ENCODE data around the gene FCMR.
"Not testable (repeated sequence)": the region's sequence is repeated elsewhere in the genome, so short reads cannot be mapped to it uniquely, and the experiment has no call there.

FCMR gene

GRCh38 chr1:206883876-206884275 lies 37.9 kb downstream of the FCMR start:
- FAIRE-seq (no peak), DNase-seq (ENCODE audit: extremely low spot score, insufficient read length, low read depth) (no peak)

- FAIRE-seq (no peak), DNase-seq (ENCODE audit: extremely low spot score, insufficient read length, low read depth) (no peak)
Observed at GRCh38 chr1:206883160-206883559, 38.6 kb downstream of the FCMR start.

GRCh38 chr1:206882555-206882954 lies 39.2 kb downstream of the FCMR start:
- FAIRE-seq: no peak
- DNase-seq (ENCODE audit: extremely low spot score, insufficient read length, low read depth): no peak

GRCh38 chr1:206880314-206880713 lies 41.4 kb downstream of the FCMR start:
- DNase-seq (ENCODE audit: extremely low spot score, insufficient read length, low read depth) (no peak), FAIRE-seq (no peak)

GRCh38 chr1:206878456-206878855 lies 43.3 kb downstream of the FCMR start:
- no peak for FAIRE-seq
- DNase-seq (ENCODE audit: extremely low spot score, insufficient read length, low read depth): no peak

- DNase-seq (ENCODE audit: extremely low spot score, insufficient read length, low read depth) (no peak), FAIRE-seq (no peak)
Observed at GRCh38 chr1:206875752-206876377, 45.9 kb downstream of the FCMR start.

GRCh38 chr1:206873603-206874188 lies 48.0 kb downstream of the FCMR start:
- DNase-seq (ENCODE audit: extremely low spot score, insufficient read length, low read depth) (no peak), FAIRE-seq (no peak)

GRCh38 chr1:206872139-206872538 lies 49.6 kb downstream of the FCMR start:
- FAIRE-seq (no peak), DNase-seq (ENCODE audit: extremely low spot score, insufficient read length, low read depth) (no peak)

- no peak for DNase-seq (ENCODE audit: extremely low spot score, insufficient read length, low read depth)
- no peak for FAIRE-seq
Observed at GRCh38 chr1:206868264-206868663, 53.5 kb downstream of the FCMR start.

- FAIRE-seq (no peak), DNase-seq (ENCODE audit: extremely low spot score, insufficient read length, low read depth) (no peak)
Observed at GRCh38 chr1:206867716-206868115, 54.0 kb downstream of the FCMR start.

GRCh38 chr1:206867239-206867638 lies 54.5 kb downstream of the FCMR start:
- DNase-seq (ENCODE audit: extremely low spot score, insufficient read length, low read depth) (no peak), FAIRE-seq (no peak)

- DNase-seq (ENCODE audit: extremely low spot score, insufficient read length, low read depth) (no peak), FAIRE-seq (no peak)
Observed at GRCh38 chr1:206866062-206866461, 55.7 kb downstream of the FCMR start.

GRCh38 chr1:206864939-206865671 lies 56.6 kb downstream of the FCMR start, which contains the start of gene IL20:
Gene IL20, plus strand, starts transcription at chr1:206865623. Its CDS starts 230 bp downstream, at chr1:206865853.
- DNase-seq (ENCODE audit: extremely low spot score, insufficient read length, low read depth) (peak; percentile 28), FAIRE-seq (peak; percentile 78)

- DNase-seq (ENCODE audit: extremely low spot score, insufficient read length, low read depth) (no peak), FAIRE-seq (no peak)
Observed at GRCh38 chr1:206863266-206863665, 58.5 kb downstream of the FCMR start.

- no peak for FAIRE-seq
Observed at GRCh38 chr1:206860165-206860564, 61.6 kb downstream of the FCMR start.

GRCh38 chr1:206859082-206859521 lies 62.6 kb downstream of the FCMR start:
- FAIRE-seq: no peak

More at GRCh38 chr1:206860165-206860564, 61.6 kb downstream of the FCMR start:
- DNase-seq (ENCODE audit: extremely low spot score, insufficient read length, low read depth): no peak

GRCh38 chr1:206856674-206857464 lies 64.9 kb downstream of the FCMR start:
- FAIRE-seq (no peak), DNase-seq (ENCODE audit: extremely low spot score, insufficient read length, low read depth) (no peak)

More at GRCh38 chr1:206859082-206859521, 62.6 kb downstream of the FCMR start:
- DNase-seq (ENCODE audit: extremely low spot score, insufficient read length, low read depth): no peak

GRCh38 chr1:206855859-206856258 lies 65.9 kb downstream of the FCMR start:
- DNase-seq (ENCODE audit: extremely low spot score, insufficient read length, low read depth): no peak
- FAIRE-seq: no peak

- FAIRE-seq (no peak), DNase-seq (ENCODE audit: extremely low spot score, insufficient read length, low read depth) (no peak)
Observed at GRCh38 chr1:206854401-206855129, 67.2 kb downstream of the FCMR start.

GRCh38 chr1:206853696-206854095 lies 68.0 kb downstream of the FCMR start:
- not testable (repeated sequence) for FAIRE-seq

More at GRCh38 chr1:206853696-206854095, 68.0 kb downstream of the FCMR start:
- not testable (repeated sequence) for DNase-seq (ENCODE audit: extremely low spot score, insufficient read length, low read depth)

Data from GM18507 (cell line).